ENCODE measurements around the gene GPNMB.
"Not testable (repeated sequence)": the region's sequence is repeated elsewhere in the genome, so short reads cannot be mapped to it uniquely, and the experiment has no call there.

GPNMB gene

GRCh38 chr7:23308754-23309153, 62.2 kb downstream of the GPNMB start:
- DNase-seq, result no peak

- not testable (repeated sequence) for DNase-seq
These were observed 65.6 kb downstream of the GPNMB start for GRCh38 chr7:23312141-23312540.

- no peak for DNase-seq
These were observed 68.8 kb downstream of the GPNMB start for GRCh38 chr7:23315366-23315765.
